Neuronal stem cell (in vitro differentiated cells): Measurements from ENCODE around the gene C2orf92.

Source experiments
- DNase-seq: peaks from one replicate; pipeline ENCODE4 v3.0.0-alpha.2; 2013; ENCODE audit warnings: low spot score
- H2AFZ ChIP-seq: one replicate; pipeline ENCODE4 v1.6.1; 2013; ENCODE audit warnings: mild to moderate bottlenecking, low read length, inconsistent platforms
- H2AK5ac ChIP-seq: 2 replicates; pipeline ENCODE4 v1.6.1; 2013; ENCODE audit warnings: low read depth, mild to moderate bottlenecking, inconsistent platforms, low read length, moderate library complexity, mixed read lengths
- H2BK120ac ChIP-seq: 2 replicates; pipeline ENCODE4 v1.6.1; 2013; ENCODE audit warnings: low read depth, mild to moderate bottlenecking, inconsistent platforms, low read length, moderate library complexity, mixed read lengths
- H2BK12ac ChIP-seq: one replicate; pipeline ENCODE4 v1.6.1; 2013; ENCODE audit warnings: low read length, inconsistent platforms
- H2BK15ac ChIP-seq: 2 replicates; pipeline ENCODE4 v1.6.1; 2013; ENCODE audit warnings: mild to moderate bottlenecking, low read length, inconsistent platforms, mixed read lengths
- H2BK5ac ChIP-seq: one replicate; pipeline ENCODE4 v1.6.1; 2013; ENCODE audit warnings: inconsistent platforms, mild to moderate bottlenecking, low read length, moderate library complexity
- H3K14ac ChIP-seq: one replicate; pipeline ENCODE4 v1.6.1; 2013; ENCODE audit warnings: low read length, inconsistent platforms
- H3K18ac ChIP-seq: 2 replicates; pipeline ENCODE4 v1.6.1; 2013; ENCODE audit warnings: low read length, inconsistent platforms
- H3K23ac ChIP-seq: 2 replicates; pipeline ENCODE4 v1.6.1; 2013; ENCODE audit warnings: low read depth, mild to moderate bottlenecking, mixed read lengths, low read length, inconsistent platforms; ENCODE audit not compliant: poor library complexity
- H3K27ac ChIP-seq: replicated peaks from 3 replicates; pipeline ENCODE4 v1.5.1; 2013; ENCODE audit warnings: low read length, inconsistent platforms
- H3K27me3 ChIP-seq, 3 experiments: 2 replicates each; pipeline ENCODE4 v1.6.1; 2013; ENCODE audit warnings: low read length in 3 of 3, mild to moderate bottlenecking in 2 of 3, inconsistent platforms in 1 of 3, low read depth in 1 of 3, mixed read lengths in 1 of 3, moderate library complexity in 1 of 3; ENCODE audit not compliant: control insufficient read depth in 3 of 3, insufficient read depth in 3 of 3
- H3K36me3 ChIP-seq, 2 donors: replicated peaks in 1 of 2; 2 replicates each; pipeline ENCODE4 v1.6.1; 2013; ENCODE audit warnings: low read length in 2 of 2; ENCODE audit not compliant: control insufficient read depth in 2 of 2, insufficient read depth in 2 of 2
- H3K4ac ChIP-seq: 2 replicates; pipeline ENCODE4 v1.6.1; 2013; ENCODE audit warnings: inconsistent platforms, mild to moderate bottlenecking, low read length, moderate library complexity
- H3K4me1 ChIP-seq, 2 donors: 1 replicate in 1 of 2; 2 replicates in 1 of 2; pipeline ENCODE4 v1.6.1; 2013; ENCODE audit warnings: low read length in 2 of 2, low read depth in 1 of 2; ENCODE audit not compliant: control insufficient read depth in 2 of 2, insufficient read depth in 1 of 2
- H3K4me2 ChIP-seq: one replicate; pipeline ENCODE4 v1.6.1; 2013; ENCODE audit warnings: mild to moderate bottlenecking, low read length, inconsistent platforms; ENCODE audit not compliant: insufficient read depth, poor library complexity, severe bottlenecking
- H3K4me3 ChIP-seq, 2 donors: 2 replicates each; pipeline ENCODE4 v1.5.1; 2013; ENCODE audit warnings: low read length in 2 of 2, mild to moderate bottlenecking in 2 of 2, inconsistent platforms in 1 of 2, moderate library complexity in 1 of 2
- H3K79me1 ChIP-seq: one replicate; pipeline ENCODE4 v1.6.1; 2013; ENCODE audit warnings: low read depth, mild to moderate bottlenecking, inconsistent platforms, low read length, moderate library complexity
- H3K9ac ChIP-seq: one replicate; pipeline ENCODE4 v1.6.1; 2013; ENCODE audit warnings: mild to moderate bottlenecking, low read depth, low read length, inconsistent platforms; ENCODE audit not compliant: poor library complexity
- H3K9me3 ChIP-seq, 2 donors: replicated peaks in 1 of 2; 2 replicates each; pipeline versions ENCODE3 to v1.6.1; 2013; ENCODE audit warnings: low read length in 2 of 2, mild to moderate bottlenecking in 2 of 2, inconsistent platforms in 1 of 2, low read depth in 1 of 2, mixed read lengths in 1 of 2, moderate library complexity in 1 of 2; ENCODE audit not compliant: control insufficient read depth in 2 of 2, insufficient read depth in 1 of 2
- H4K8ac ChIP-seq: one replicate; pipeline ENCODE4 v1.6.1; 2013; ENCODE audit warnings: low read depth, mild to moderate bottlenecking, inconsistent platforms, low read length, moderate library complexity
- H4K91ac ChIP-seq: one replicate; pipeline ENCODE4 v1.6.1; 2013; ENCODE audit warnings: low read length, low read depth, mild to moderate bottlenecking, inconsistent platforms; ENCODE audit not compliant: poor library complexity
- WGBS, 2 donors: extraction: QIAGEN DNeasy Blood & Tissue Kit; methylation state at CpG; one replicate each; pipeline ENCODE4 v1.1.7; 2013; ENCODE audit warnings: missing lambda C conversion rate in 2 of 2, mixed read lengths in 1 of 2; ENCODE audit not compliant: insufficient read length in 2 of 2, insufficient replicate concordance in 1 of 2; ENCODE audit errors: extremely low coverage in 2 of 2; 5-methylcytosine and 5-hydroxymethylcytosine counted together

C2orf92 gene

DNA sequence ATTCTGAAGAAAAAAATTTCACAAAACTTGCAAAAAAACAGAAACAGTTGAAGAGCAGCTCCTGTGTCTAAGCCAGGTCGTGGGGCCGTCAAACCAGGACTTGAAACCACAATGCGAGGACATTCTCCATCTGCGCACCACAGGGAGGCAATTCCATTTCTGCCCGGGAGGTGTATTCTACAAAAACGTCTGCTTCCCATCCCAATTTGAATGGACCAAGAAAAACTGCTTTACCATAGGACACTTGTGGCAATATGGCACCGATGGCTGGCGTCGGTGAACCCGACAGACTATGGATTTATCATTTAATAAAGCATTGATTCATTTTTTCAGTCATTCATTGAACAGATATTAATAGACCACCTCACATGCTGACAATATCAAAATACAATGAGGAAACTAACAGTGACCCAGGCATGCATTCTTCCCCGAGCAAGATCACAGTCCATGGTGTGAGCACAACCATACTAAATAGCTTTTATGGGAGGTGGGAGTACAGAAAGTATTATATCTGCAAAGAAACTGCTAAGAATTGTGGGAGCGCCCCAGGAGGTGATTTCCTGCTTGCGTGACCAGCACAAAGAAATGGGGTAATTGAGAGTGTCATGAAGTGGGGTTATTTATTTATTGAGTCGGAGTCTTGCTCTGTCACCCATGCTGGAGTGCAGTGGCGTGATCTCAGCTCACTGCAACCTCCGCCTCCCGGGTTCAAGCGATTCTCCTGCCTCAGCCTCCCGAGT, 33.4 kb downstream of the C2orf92 start:
- Histone ChIP-seq H2BK5ac (no peak overlapping the region), H3K18ac (no peak overlapping the region), H2BK120ac (no peak overlapping the region), H3K36me3 (no peaks in the 10 kb centered on the region), H3K27me3 (no peaks in the 10 kb centered on the region), H3K23ac (no peak overlapping the region), H2BK15ac (no peak overlapping the region), H3K9me3 (no peaks in the 10 kb centered on the region), H3K4me3 (no peak overlapping the region), H3K4ac (no peak overlapping the region), H3K79me1 (no peaks in the 10 kb centered on the region), H2BK12ac (no peak overlapping the region), H3K14ac (no peak overlapping the region), H3K4me1 (peaks cover 2 to 4% of the 10 kb centered on the region in 2 donors), H2AK5ac (no peak overlapping the region), H2AFZ (no peak overlapping the region), H3K4me2 (no peak overlapping the region), H3K27ac (no peak overlapping the region), H4K91ac (no peak overlapping the region), H3K9ac (no peak overlapping the region), H4K8ac (no peak overlapping the region)
- WGBS, 2 donors, result no CpG with 5 or more reads among the region's 19 CpGs
- no peak for DNase-seq

DNA sequence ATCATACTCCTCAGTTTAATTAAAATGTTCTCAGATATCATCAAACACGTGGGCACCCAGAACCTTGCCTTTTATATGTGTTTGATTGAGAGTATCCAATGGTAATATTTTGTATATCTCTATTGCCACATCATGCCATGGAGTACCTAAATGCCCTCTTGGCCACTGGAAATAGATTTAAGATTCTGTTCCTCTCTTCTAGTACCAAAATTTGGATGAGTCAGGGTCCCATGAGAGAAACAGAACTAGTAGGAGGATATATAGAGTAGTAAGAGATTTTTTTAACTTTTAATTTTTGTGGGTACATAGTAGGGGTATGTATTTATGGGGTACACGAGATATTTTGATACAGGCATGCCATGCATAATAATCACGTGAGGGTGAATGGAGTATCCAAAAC, 34.2 kb downstream of the C2orf92 start:
- Histone ChIP-seq H3K23ac (no peak overlapping the region), H2AK5ac (no peak overlapping the region)

DNA sequence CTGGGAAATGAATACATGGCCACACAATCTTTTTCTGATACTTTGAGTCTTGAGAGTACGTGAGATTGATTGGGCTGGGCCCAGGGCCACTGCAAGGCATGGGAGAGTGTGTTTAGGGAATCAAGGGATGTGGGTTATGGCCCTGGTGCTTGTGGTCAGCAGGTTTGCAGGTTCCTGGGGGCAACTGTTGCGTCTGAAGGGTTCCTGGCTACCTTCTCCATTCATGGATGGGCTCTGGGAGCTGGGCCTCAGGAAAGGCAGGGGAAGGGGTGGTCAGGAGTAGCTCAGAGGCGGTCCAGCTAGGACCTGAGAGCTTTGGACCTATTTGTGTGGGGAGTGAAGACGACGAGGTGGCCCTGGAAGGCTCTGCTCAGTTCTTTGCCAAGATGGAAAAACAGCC, 35.5 kb downstream of the C2orf92 start:
- H2BK5ac ChIP-seq, result no peak overlapping the region
- no peak overlapping the region for H3K4me3 ChIP-seq
- H2BK15ac ChIP-seq, result no peak overlapping the region
- H3K4me1 ChIP-seq, result peaks cover 2 to 4% of the 10 kb centered on the region in 2 donors
- no peak overlapping the region for H3K27ac ChIP-seq
- no peak overlapping the region for H3K18ac ChIP-seq
- no peak overlapping the region for H2BK120ac ChIP-seq
- H3K4ac ChIP-seq, result no peak overlapping the region
- H4K8ac ChIP-seq, result no peak overlapping the region
- no peaks in the 10 kb centered on the region for H3K27me3 ChIP-seq
- no peak overlapping the region for H4K91ac ChIP-seq
- no peak overlapping the region for H3K4me2 ChIP-seq
- no CpG with 5 or more reads among the region's 5 CpGs for WGBS, 2 donors
- no peak overlapping the region for H2BK12ac ChIP-seq
- H3K9ac ChIP-seq, result no peak overlapping the region
- H3K9me3 ChIP-seq, result no peaks in the 10 kb centered on the region
- no peak overlapping the region for H3K23ac ChIP-seq
- H3K14ac ChIP-seq, result no peak overlapping the region
- H3K36me3 ChIP-seq, result no peaks in the 10 kb centered on the region
- no peak overlapping the region for H2AK5ac ChIP-seq
- H2AFZ ChIP-seq, result no peak overlapping the region
- DNase-seq, result no peak
- no peaks in the 10 kb centered on the region for H3K79me1 ChIP-seq

More for the DNA sequence above, 34.2 kb downstream of the C2orf92 start:
- Histone ChIP-seq H3K36me3 (no peaks in the 10 kb centered on the region), H3K27me3 (no peaks in the 10 kb centered on the region), H3K9me3 (no peaks in the 10 kb centered on the region), H3K18ac (no peak overlapping the region), H2AFZ (no peak overlapping the region), H3K4me2 (no peak overlapping the region), H3K27ac (no peak overlapping the region), H3K4me3 (no peak overlapping the region), H4K8ac (no peak overlapping the region), H2BK12ac (no peak overlapping the region), H2BK5ac (no peak overlapping the region), H4K91ac (no peak overlapping the region), H3K79me1 (no peaks in the 10 kb centered on the region), H2BK15ac (no peak overlapping the region), H3K9ac (no peak overlapping the region), H3K4me1 (peaks cover 2 to 4% of the 10 kb centered on the region in 2 donors), H3K4ac (no peak overlapping the region), H2BK120ac (no peak overlapping the region), H3K14ac (no peak overlapping the region)
- no CpG with 5 or more reads among the region's 3 CpGs for WGBS, 2 donors
- no peak for DNase-seq

DNA sequence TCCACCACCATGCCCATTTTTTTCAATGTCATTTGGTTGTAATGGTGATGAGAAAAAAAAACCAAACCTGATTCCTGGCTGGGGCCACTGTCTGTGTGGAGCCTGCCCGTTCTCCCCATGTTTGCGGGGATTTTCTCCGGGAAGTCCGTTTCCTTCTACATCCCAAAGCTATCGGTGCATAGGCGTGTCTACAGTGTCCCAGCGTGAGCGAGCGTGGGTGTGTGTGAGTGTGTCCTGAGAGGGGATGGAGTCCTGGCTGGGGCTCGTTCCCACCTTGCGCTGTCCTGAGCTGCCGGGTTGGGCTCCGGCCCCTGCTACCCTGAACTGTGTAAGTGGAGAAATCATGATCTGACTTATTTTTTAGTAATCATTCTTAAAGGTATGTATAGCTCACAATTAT, 36.6 kb downstream of the C2orf92 start:
- no peaks in the 10 kb centered on the region for H3K9me3 ChIP-seq
- no peak overlapping the region for H2BK12ac ChIP-seq
- no peak overlapping the region for H3K4me3 ChIP-seq
- H3K27ac ChIP-seq, result no peak overlapping the region
- H4K8ac ChIP-seq, result no peak overlapping the region
- WGBS, 2 donors, result no CpG with 5 or more reads among the region's 13 CpGs
- H2BK15ac ChIP-seq, result no peak overlapping the region
- no peak for DNase-seq
- peaks cover 1 to 4% of the 10 kb centered on the region in 2 donors for H3K4me1 ChIP-seq
- H3K18ac ChIP-seq, result no peak overlapping the region
- H2AFZ ChIP-seq, result no peak overlapping the region
- H4K91ac ChIP-seq, result no peak overlapping the region
- no peak overlapping the region for H3K14ac ChIP-seq
- H3K36me3 ChIP-seq, result no peaks in the 10 kb centered on the region
- H3K79me1 ChIP-seq, result peaks cover 3% of the 10 kb centered on the region
- no peak overlapping the region for H2AK5ac ChIP-seq
- H3K27me3 ChIP-seq, result no peaks in the 10 kb centered on the region
- H3K23ac ChIP-seq, result no peak overlapping the region
- no peak overlapping the region for H2BK120ac ChIP-seq
- H3K4ac ChIP-seq, result no peak overlapping the region
- H3K9ac ChIP-seq, result no peak overlapping the region
- H2BK5ac ChIP-seq, result no peak overlapping the region
- no peak overlapping the region for H3K4me2 ChIP-seq
